A549 (cell line): ENCODE measurements around the gene ZNF723.

Source experiments
- CEBPB ChIP-seq, 2 experiments: fragments of >200 bp in 1 of 2; sonication (Bioruptor Twin) in 1 of 2; formaldehyde crosslinking in 1 of 2; IDR thresholded peaks; 2 replicates each; pipeline ENCODE4 v1.6.1; 2012 to 2016
- CTCF ChIP-seq: fragments of >200 bp; sonication (Bioruptor Twin); formaldehyde crosslinking; IDR thresholded peaks from 3 replicates; pipeline ENCODE4 v1.5.1; 2016
- EHMT2 ChIP-seq: fragments of 200-600 bp; sonication (generic); IDR thresholded peaks from 2 replicates; pipeline ENCODE4 v1.6.1; 2016; ENCODE audit warnings: antibody characterized with exemption, low read depth, mild to moderate bottlenecking, moderate library complexity
- HDAC2 ChIP-seq: fragments of 200-600 bp; sonication (generic); IDR thresholded peaks from 2 replicates; pipeline ENCODE4 v1.6.1; 2016
- HOXA7 ChIP-seq: fragments of 250-450 bp; sonication (Bioruptor Pico); IDR thresholded peaks from 2 replicates; pipeline ENCODE4 v1.5.0; 2020; ENCODE audit warnings: mild to moderate bottlenecking, moderate library complexity
- JUN ChIP-seq, 2 experiments: fragments of >200 bp; sonication (Bioruptor Twin); formaldehyde crosslinking; IDR thresholded peaks; 2 replicates in 1 of 2; 3 replicates in 1 of 2; pipeline ENCODE4 v1.6.1; 2016 to 2017
- POLR2A ChIP-seq: IDR thresholded peaks from 2 replicates; pipeline ENCODE4 v1.6.1; 2012; ENCODE audit warnings: mild to moderate bottlenecking, low read length
- POLR2AphosphoS2 ChIP-seq: conservative IDR thresholded peaks from 2 replicates; pipeline ENCODE4 v1.6.1; 2012; ENCODE audit warnings: low read length, improper control_type of control experiment, inconsistent platforms
- RAD21 ChIP-seq, 2 experiments: fragments of >200 bp in 1 of 2; sonication (Bioruptor Twin) in 1 of 2; formaldehyde crosslinking in 1 of 2; IDR thresholded peaks in 1 of 2; conservative IDR thresholded peaks in 1 of 2; 2 replicates in 1 of 2; 3 replicates in 1 of 2; pipeline ENCODE4 v1.6.1; 2012 to 2018; ENCODE audit warnings: inconsistent platforms in 1 of 2
- RFX5 ChIP-seq: fragments of 450-650 bp; IDR thresholded peaks from 2 replicates; pipeline ENCODE4 v1.7.1; 2014; ENCODE audit warnings: antibody characterized with exemption, mild to moderate bottlenecking, moderate library complexity
- RNF2 ChIP-seq: fragments of 200-600 bp; sonication (generic); IDR thresholded peaks from 2 replicates; pipeline ENCODE4 v1.6.1; 2016; ENCODE audit warnings: low read depth, mild to moderate bottlenecking, antibody characterized with exemption, moderate library complexity, borderline replicate concordance
- SMC3 ChIP-seq: fragments of >200 bp; sonication (Bioruptor Twin); formaldehyde crosslinking; IDR thresholded peaks from 3 replicates; pipeline ENCODE4 v1.6.1; 2018; ENCODE audit warnings: inconsistent platforms
- TFCP2L1 ChIP-seq: fragments of 250-450 bp; sonication (Bioruptor Pico); IDR thresholded peaks from 2 replicates; pipeline ENCODE4 v1.5.0; 2021; ENCODE audit warnings: mild to moderate bottlenecking
- USF2 ChIP-seq: fragments of 450-650 bp; IDR thresholded peaks from 2 replicates; pipeline ENCODE4 v1.6.1; 2014; ENCODE audit warnings: antibody characterized with exemption

GRCh38 chr19:22832031-22832762 lies at the start of gene ZNF723:
- TF ChIP-seq CTCF (no peak), SMC3 (no peak), RNF2 (no peak), USF2 (no peak), EHMT2 (no peak), JUN (IDR thresholded peaks at IDR 0.05) (no peak), HDAC2 (no peak), RAD21 (conservative IDR thresholded peaks at IDR 0.05 in 1 of 2, IDR thresholded peaks at IDR 0.05 in 1 of 2) (no peak), POLR2AphosphoS2 (no peak), TFCP2L1 (CRISPR knock-in tag) (no peak), RFX5 (no peak), POLR2A (no peak), HOXA7 (CRISPR knock-in tag) (no peak), CEBPB (IDR thresholded peaks at IDR 0.05) (no peak)
